Measurements from ENCODE around the gene ARHGAP27. TPM values are rescaled to one million over a fixed set of nuclear protein-coding genes. Genes with fewer than 3 reads are reported as not detected.
"Not testable (repeated sequence)": the region's sequence is repeated elsewhere in the genome, so short reads cannot be mapped to it uniquely, and the experiment has no call there.

ARHGAP27 gene
- total RNA-seq, 4 donors from 2014 or later: 11.2 to 15.0 (median 12.9) TPM

DNA sequence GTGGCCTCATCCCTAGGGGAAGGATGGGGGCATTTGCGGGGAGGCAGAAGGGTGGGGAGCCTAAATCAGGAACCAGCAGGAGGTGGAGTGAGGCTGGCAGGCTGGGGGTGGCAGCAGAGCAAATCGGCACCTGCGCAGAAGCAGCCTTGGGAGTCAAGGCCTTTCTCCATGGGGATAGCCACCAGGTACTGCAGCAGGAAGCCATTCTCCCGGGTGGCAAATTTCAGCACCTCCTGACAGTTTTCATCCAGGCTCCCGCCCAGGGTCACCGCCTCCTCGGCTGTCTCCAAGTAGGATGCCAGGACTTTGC lies 20.5 kb upstream of the ARHGAP27 start:
- H3K27me3 ChIP-seq; H3K9me3 ChIP-seq; H3K4me3 ChIP-seq; H3K4me1 ChIP-seq; H3K27ac ChIP-seq (replicated peaks in 1 of 4); DNase-seq (ENCODE audit: extremely low spot score); intact Hi-C loops (cut with DNase I): not testable (repeated sequence)
- WGBS: 80% methylated on average over 2 of the region's 7 CpGs
- H3K36me3 ChIP-seq: peaks cover 10 to 82% (median 53%) of the 10 kb centered on the region in 4 donors

DNA sequence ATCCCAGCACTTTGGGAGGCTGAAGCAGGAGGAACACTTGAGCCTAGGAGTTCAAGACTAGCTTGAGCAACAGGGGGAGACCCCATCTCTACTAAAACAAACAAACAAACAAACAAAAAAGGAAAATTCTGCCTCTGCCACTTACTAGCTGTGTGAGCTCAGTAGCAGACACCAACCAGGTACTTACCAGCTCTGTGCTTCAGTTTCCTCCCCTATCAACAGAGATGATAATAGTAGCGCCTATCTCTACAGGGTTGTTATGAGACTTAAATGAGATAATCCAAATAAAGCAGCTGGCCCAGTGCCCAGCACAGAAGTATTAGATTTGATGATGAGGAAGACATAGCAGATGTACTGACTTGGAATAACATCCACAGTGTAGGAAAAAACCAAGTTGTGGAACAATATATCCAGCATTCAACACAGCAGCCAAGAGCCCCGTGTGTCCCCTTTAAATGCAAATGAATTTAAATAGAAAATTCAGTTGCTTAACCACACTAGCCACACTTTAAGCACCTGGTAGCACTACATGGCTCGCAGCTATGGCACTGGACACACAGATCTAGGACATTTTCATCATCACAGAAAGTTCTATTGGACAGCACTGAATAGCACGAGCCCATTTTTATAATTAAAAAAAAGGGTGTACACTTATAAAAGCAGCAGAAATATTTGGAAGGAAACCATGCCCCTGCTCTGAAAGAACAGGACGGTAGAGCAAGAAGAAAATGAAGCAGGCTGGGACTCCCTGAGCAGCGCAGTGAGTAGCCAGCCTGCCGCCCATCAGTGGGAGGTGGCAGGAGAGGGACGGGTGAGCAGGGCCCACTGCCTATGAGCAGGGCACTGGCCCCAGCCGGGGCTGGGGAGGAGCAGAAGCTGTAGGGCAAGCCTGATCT lies 19.9 kb upstream of the ARHGAP27 start:
- H3K4me1 ChIP-seq; H3K27me3 ChIP-seq; intact Hi-C loops (cut with DNase I); H3K4me3 ChIP-seq; H3K9me3 ChIP-seq; DNase-seq (ENCODE audit: extremely low spot score); H3K27ac ChIP-seq (replicated peaks in 1 of 4): not testable (repeated sequence)
- peaks cover 13 to 83% (median 53%) of the 10 kb centered on the region in 4 donors for H3K36me3 ChIP-seq
- 67% methylated on average over 8 of the region's 9 CpGs for WGBS

DNA sequence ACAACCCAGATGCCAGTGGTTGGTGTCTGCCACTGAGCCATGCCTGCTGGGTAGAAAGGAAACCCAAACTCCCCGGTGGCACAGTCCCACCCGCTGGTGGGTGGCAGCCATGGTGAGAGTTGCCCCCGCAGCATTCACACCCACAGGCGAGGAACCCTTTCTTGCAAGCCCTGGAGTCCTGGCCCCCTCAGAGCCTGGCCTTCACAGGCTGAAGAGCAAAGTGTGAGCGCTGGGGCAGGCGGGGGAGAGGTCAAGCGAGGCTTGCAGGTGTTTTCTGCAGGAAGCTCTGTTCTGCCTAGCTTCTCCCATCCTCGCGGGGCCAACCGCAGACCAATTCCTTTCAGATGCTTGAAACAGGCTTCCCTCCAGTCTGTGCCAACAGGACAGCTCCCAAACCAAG lies 19.0 kb upstream of the ARHGAP27 start:
- intact Hi-C loops (cut with DNase I): not testable (repeated sequence)

DNA sequence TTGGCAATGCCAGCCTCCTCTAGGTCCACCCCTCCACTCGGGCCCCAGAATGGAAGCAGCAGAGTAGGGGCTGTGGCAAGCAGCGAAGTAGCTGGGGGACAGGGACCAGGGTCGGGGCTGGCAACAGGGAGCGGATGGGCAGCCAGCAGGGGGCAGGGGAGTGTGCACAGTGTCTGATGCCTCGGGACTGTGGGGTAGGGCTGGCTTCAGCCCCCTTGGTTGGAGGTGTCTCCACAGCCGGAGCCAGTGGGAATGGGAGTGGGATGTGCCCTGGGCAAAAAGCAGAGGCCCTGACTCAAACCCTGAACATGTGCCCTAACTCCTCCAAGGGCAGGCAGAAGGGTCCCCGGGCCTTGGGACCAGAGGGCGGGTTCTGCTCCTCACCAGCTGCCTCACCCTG lies 18.5 kb upstream of the ARHGAP27 start:
- no peak for DNase-seq (ENCODE audit: extremely low spot score)
- intact Hi-C loops (cut with DNase I): no loop called here
- Histone ChIP-seq H3K4me3 (no peak overlapping the region), H3K27ac (replicated peaks in 1 of 4) (no peak overlapping the region), H3K36me3 (peaks cover 14 to 80% (median 48%) of the 10 kb centered on the region in 4 donors), H3K4me1 (peaks cover 0 to 16% (median 7%) of the 10 kb centered on the region in 4 donors), H3K27me3 (no peaks in the 10 kb centered on the region), H3K9me3 (no peaks in the 10 kb centered on the region)
- TF ChIP-seq POLR2AphosphoS5 (IDR thresholded peaks at IDR 0.05) (no peak), EP300 (IDR thresholded peaks at IDR 0.05) (no peak), POLR2A (IDR thresholded peaks at IDR 0.05; ENCODE audit: low read depth) (no peak)
- TF ChIP-seq, protein P1, sequence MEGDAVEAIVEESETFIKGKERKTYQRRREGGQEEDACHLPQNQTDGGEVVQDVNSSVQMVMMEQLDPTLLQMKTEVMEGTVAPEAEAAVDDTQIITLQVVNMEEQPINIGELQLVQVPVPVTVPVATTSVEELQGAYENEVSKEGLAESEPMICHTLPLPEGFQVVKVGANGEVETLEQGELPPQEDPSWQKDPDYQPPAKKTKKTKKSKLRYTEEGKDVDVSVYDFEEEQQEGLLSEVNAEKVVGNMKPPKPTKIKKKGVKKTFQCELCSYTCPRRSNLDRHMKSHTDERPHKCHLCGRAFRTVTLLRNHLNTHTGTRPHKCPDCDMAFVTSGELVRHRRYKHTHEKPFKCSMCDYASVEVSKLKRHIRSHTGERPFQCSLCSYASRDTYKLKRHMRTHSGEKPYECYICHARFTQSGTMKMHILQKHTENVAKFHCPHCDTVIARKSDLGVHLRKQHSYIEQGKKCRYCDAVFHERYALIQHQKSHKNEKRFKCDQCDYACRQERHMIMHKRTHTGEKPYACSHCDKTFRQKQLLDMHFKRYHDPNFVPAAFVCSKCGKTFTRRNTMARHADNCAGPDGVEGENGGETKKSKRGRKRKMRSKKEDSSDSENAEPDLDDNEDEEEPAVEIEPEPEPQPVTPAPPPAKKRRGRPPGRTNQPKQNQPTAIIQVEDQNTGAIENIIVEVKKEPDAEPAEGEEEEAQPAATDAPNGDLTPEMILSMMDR (IDR thresholded peaks at IDR 0.05): no peak
- 88% methylated on average over 3 of the region's 8 CpGs for WGBS

More for the DNA sequence above, 19.0 kb upstream of the ARHGAP27 start:
- not testable (repeated sequence) for H3K27me3 ChIP-seq; DNase-seq (ENCODE audit: extremely low spot score); H3K4me3 ChIP-seq; H3K27ac ChIP-seq (replicated peaks in 1 of 4); H3K9me3 ChIP-seq
- H3K36me3 ChIP-seq: peaks cover 18 to 83% (median 53%) of the 10 kb centered on the region in 4 donors
- WGBS: no CpG with 5 or more reads among the region's 10 CpGs
- peaks cover 0 to 16% (median 7%) of the 10 kb centered on the region in 4 donors for H3K4me1 ChIP-seq

DNA sequence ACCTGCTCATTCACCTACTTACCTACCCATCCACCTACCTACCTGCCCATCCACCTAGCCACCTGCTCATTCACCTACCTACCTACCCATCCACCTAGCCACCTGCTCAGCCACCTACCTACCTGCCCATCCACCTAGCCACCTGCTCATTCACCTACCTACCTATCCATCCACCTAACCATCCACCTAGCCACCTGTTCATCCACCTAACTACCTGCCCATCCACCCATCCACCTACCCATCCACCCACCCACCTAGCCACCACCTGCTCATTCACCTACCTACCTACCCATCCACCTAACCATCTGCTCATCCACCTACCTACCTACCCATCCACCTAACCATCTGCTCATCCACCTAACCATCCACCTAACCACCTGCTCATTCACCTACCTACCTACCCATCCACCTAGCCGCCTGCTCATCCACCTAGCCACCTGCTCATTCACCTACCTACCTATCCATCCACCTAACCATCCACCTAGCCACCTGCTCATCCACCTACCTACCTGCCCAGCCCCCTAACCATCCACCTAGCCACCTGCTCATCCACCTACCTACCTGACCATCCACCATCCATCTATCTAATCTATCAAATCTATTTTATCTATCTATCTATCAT lies 17.1 kb upstream of the ARHGAP27 start:
- DNase-seq (ENCODE audit: extremely low spot score); H3K9me3 ChIP-seq; intact Hi-C loops (cut with DNase I); H3K27ac ChIP-seq (replicated peaks in 1 of 4); H3K27me3 ChIP-seq; H3K4me3 ChIP-seq: not testable (repeated sequence)
- 97% methylated on average over 1 of the region's 1 CpG for WGBS
- H3K4me1 ChIP-seq: peaks cover 0 to 16% (median 9%) of the 10 kb centered on the region in 4 donors
- H3K36me3 ChIP-seq: peaks cover 19 to 83% (median 53%) of the 10 kb centered on the region in 4 donors

DNA sequence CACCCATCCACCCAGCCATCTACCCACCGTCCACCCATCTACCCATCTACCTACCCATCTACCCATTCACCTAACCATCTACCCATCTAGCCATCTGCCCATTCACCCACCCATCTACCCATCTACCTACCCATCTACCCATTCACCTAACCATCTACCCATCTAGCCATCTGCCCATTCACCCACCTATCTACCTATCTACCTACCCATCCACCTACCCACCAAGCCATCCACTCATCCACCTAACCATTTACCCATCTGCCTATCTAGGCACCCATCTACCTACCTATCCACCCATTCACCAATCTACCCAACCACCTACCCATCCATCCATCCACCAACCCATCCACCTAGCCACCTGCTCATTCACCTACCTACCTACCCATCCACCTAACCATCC lies 16.6 kb upstream of the ARHGAP27 start:
- H3K27me3 ChIP-seq; H3K9me3 ChIP-seq; intact Hi-C loops (cut with DNase I); H3K4me3 ChIP-seq; H3K27ac ChIP-seq (replicated peaks in 1 of 4); DNase-seq (ENCODE audit: extremely low spot score): not testable (repeated sequence)
- 92% methylated on average over 1 of the region's 1 CpG for WGBS
- H3K4me1 ChIP-seq: peaks cover 0 to 16% (median 9%) of the 10 kb centered on the region in 4 donors
- peaks cover 20 to 82% (median 52%) of the 10 kb centered on the region in 4 donors for H3K36me3 ChIP-seq

DNA sequence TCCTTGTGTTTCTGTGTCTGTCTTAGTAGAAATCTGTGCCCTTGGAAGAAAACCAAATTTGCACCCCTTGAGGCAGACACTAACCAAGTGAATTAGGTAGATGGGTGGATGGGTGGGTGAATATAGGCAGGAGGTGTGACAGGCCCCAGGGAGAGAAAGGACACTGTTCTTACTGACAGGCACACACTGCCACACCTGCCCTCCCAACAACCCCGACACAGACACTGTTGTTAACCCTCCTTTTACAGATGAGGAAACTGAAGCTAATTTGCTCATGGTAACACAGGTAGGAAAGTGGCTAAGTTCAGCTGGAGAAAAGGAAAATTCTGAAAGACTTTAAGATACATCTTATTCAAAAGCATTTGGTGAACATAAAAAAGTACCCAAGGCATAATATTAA lies 15.8 kb upstream of the ARHGAP27 start:
- H3K27ac ChIP-seq (replicated peaks in 1 of 4); H3K27me3 ChIP-seq; H3K4me3 ChIP-seq; H3K9me3 ChIP-seq; intact Hi-C loops (cut with DNase I); DNase-seq (ENCODE audit: extremely low spot score): not testable (repeated sequence)
- Histone ChIP-seq H3K36me3 (peaks cover 20 to 81% (median 50%) of the 10 kb centered on the region in 4 donors), H3K4me1 (peaks cover 0 to 16% (median 9%) of the 10 kb centered on the region in 4 donors)
- no CpG with 5 or more reads among the region's 1 CpG for WGBS

DNA sequence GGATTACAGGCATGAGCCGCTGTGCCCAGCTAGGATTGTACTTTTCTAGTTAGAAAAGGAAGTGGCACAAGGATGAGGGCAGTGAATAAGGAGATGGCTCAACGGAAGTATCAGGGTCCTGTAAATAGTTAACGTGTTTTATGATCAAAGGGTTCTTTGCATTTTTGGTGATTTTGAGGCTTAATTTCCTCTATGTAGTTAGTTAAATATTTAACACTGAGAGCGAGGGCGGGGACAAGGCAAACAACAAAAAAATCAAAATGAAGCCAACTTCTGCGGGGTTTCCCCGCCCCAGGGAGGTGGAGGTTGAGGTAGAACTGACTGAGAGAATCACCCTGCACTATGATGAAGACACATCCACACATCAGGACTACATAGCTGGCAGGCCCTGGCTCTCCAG lies 15.4 kb upstream of the ARHGAP27 start:
- H3K27ac ChIP-seq (replicated peaks in 1 of 4): peak overlapping the region in 1 of 4 donors; percentile 57

DNA sequence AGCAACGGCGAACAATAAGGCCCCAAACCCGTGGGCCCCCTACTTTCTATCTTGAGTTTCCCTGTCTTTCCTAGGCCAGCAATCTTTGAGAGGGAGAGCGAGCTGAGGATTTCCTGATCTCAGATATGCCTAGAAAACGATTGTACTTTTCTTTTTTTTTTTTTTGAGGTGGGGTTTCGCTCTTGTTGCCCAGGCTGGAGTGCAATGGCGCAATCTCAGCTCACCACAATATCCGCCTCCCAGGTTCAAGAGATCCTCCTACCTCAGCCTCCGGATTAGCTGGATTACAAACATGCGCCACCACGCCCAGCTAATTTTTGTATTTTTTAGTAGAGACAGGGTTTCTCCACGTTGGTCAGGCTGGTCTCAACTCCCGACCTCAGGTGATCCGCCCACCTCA lies 15.0 kb upstream of the ARHGAP27 start:
- H3K27me3 ChIP-seq; intact Hi-C loops (cut with DNase I); H3K9me3 ChIP-seq: not testable (repeated sequence)

More for the DNA sequence above, 15.4 kb upstream of the ARHGAP27 start:
- Histone ChIP-seq H3K36me3 (peaks cover 20 to 77% (median 49%) of the 10 kb centered on the region in 4 donors), H3K4me1 (peaks cover 0 to 16% (median 9%) of the 10 kb centered on the region in 4 donors)
- H3K4me3 ChIP-seq; H3K9me3 ChIP-seq; DNase-seq (ENCODE audit: extremely low spot score); H3K27me3 ChIP-seq; intact Hi-C loops (cut with DNase I): not testable (repeated sequence)
- 86% methylated on average over 7 of the region's 7 CpGs for WGBS

DNA sequence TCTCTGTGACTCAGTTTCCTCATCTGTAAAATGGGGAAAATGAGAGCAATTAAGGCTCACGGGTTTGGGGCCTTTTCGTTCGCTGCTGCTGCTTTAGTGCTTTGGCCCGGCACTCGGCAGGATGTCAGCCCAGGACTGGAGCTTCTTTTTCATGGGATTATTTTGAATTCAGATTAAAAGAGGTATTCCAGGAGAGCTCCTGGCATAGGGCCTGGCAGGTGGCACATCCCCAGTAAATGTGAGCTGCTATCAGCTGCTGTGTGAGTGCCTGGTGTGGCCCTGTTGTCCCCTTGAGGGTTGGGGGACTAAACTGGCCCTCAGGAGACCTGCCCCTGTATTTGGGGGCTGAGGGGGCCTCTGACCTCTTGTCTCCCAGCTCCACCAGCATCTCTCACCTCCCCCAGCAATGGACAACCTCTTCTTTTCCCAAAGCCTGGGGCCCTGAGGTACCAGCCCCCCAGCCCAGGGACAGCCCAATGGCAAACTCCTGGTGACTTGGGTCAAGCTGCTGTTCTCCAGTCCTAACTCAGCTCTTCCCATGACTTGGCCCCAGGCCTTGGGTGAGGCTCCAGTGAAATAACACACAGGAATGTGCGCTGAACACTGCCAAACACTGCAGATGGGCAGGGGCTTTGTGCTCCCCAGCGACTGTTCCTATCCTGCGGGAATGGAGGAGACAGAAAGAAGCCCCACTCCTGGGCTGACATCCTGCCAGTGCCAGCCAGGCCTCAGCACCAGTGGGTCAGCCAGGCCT lies 14.4 kb upstream of the ARHGAP27 start:
- peaks cover 0 to 16% (median 9%) of the 10 kb centered on the region in 4 donors for H3K4me1 ChIP-seq
- 90% methylated on average over 5 of the region's 8 CpGs for WGBS
- peak overlapping the region; percentile 28 to 57 (median 40) for H3K27ac ChIP-seq (replicated peaks in 1 of 4)
- H3K9me3 ChIP-seq; DNase-seq (ENCODE audit: extremely low spot score); H3K27me3 ChIP-seq; H3K4me3 ChIP-seq; intact Hi-C loops (cut with DNase I): not testable (repeated sequence)
- peaks cover 20 to 73% (median 45%) of the 10 kb centered on the region in 4 donors for H3K36me3 ChIP-seq

More for the DNA sequence above, 15.0 kb upstream of the ARHGAP27 start:
- Histone ChIP-seq H3K4me1 (peaks cover 0 to 16% (median 9%) of the 10 kb centered on the region in 4 donors), H3K36me3 (peaks cover 20 to 72% (median 45%) of the 10 kb centered on the region in 4 donors), H3K27ac (replicated peaks in 1 of 4) (peak overlapping the region in 3 of 4 donors; percentile 28 to 57 (median 42))
- H3K4me3 ChIP-seq; DNase-seq (ENCODE audit: extremely low spot score): not testable (repeated sequence)
- 74% methylated on average over 14 of the region's 14 CpGs for WGBS

Measured in esophagus muscularis mucosa (tissue), 4 donors.